Ovary (tissue), 9 donors: ENCODE results near the gene GUCD1. TPM values are rescaled to one million over a fixed set of nuclear protein-coding genes. Genes with fewer than 3 reads are reported as not detected.

Experiments
- DNase-seq, 5 donors: peaks; one replicate each; pipeline ENCODE4 v3.0.0-alpha.2; 2019 to 2020
- H3K27ac ChIP-seq, 2 donors: fragments of 200-600 bp; one replicate each; pipeline versions ENCODE4 v1.5.1 to v1.8.0; 2019 to 2022
- H3K27me3 ChIP-seq: fragments of 200-600 bp; one replicate; pipeline ENCODE4 v1.8.0; 2022
- H3K36me3 ChIP-seq: fragments of 200-600 bp; sonication (generic); one replicate; pipeline ENCODE4 v1.5.1; 2019
- H3K4me1 ChIP-seq: one replicate; pipeline ENCODE4 v1.8.1; 2013; ENCODE audit warnings: mild to moderate bottlenecking, moderate library complexity; ENCODE audit not compliant: insufficient read depth
- H3K4me3 ChIP-seq: fragments of 200-600 bp; sonication (generic); one replicate; pipeline ENCODE4 v1.5.1; 2017
- H3K9me3 ChIP-seq, 2 donors: fragments of 200-600 bp in 1 of 2; sonication (generic) in 1 of 2; one replicate each; pipeline versions ENCODE4 v1.5.1 to v1.8.1; 2013 to 2019; ENCODE audit warnings: mild to moderate bottlenecking in 1 of 2, moderate library complexity in 1 of 2
- CTCF ChIP-seq, 3 donors: fragments of 450-650 bp in 2 of 3; fragments of 200-600 bp in 1 of 3; IDR thresholded peaks; one replicate each; pipeline versions ENCODE4 v1.5.1 to v1.8.0; 2016 to 2022; ENCODE audit warnings: antibody characterized with exemption in 3 of 3, mild to moderate bottlenecking in 1 of 3
- EP300 ChIP-seq: sonication (generic); formaldehyde crosslinking; IDR thresholded peaks from one replicate; pipeline ENCODE4 v1.6.1; 2017; ENCODE audit warnings: antibody characterized with exemption
- POLR2A ChIP-seq: fragments of 450-650 bp; IDR thresholded peaks from one replicate; pipeline ENCODE4 v1.6.1; 2017; ENCODE audit warnings: antibody characterized with exemption, mild to moderate bottlenecking, moderate library complexity
- WGBS, 3 donors: extraction: QIAGEN DNeasy Blood & Tissue Kit in 1 of 3; methylation state at CpG; one replicate each; pipeline versions ENCODE4 v1.1.5 to v1.1.7; 2013 to 2017; 5-methylcytosine and 5-hydroxymethylcytosine counted together
- intact Hi-C, 4 donors: fragments of 100-400 bp; cut with DNase I; formaldehyde crosslinking; loops; one replicate each; pipeline versions ENCODE4 v1.11.0 to v1.15.1; 2022 to 2023
- polyA plus RNA-seq, 2 donors: library from polyadenylated mRNA; stranded (reverse); fragments of 200-250 nt in 1 of 2; fragments of 350-450 nt in 1 of 2; fragmentation: Illumina TruSeq in 1 of 2; extraction: RNeasy Lipid Tissue Mini Kit (QIAGEN cat#74804) in 1 of 2; gene quantifications; one replicate each; pipeline ENCODE4 v1.2.3, GENCODE V29; 2013 to 2014
- total RNA-seq, 7 donors: library from RNA; depleted of rRNA in 2 of 7; stranded (reverse); fragments of >200 nt in 2 of 7; fragmentation: NEBNext Ultra II Directional in 3 of 7; extraction: Animal tissue kit (Norgen Biotek cat#: 25700) in 3 of 7; gene quantifications; one replicate each; pipeline versions ENCODE4 v1.1.0 to v1.2.4, GENCODE V29; 2016 to 2023
- donor health status: DM: no; HTN: no; CAD: no; lungs with moderate emphysema.
- donor health status: DM: no; HTN: no; CAD: no.
- donor health status: Bipolar disorder and iron deficiency.
- donor health status: DM: yes; HTN: yes; CAD: no.
- donor health status: DM: no; HTN: no; CAD: no.
- donor health status: DM: yes; HTN: yes; CAD: no.

GUCD1 gene
- total and polyA plus RNA-seq, 9 donors = 30.3 to 85.4 (median 55.4) TPM

DNA sequence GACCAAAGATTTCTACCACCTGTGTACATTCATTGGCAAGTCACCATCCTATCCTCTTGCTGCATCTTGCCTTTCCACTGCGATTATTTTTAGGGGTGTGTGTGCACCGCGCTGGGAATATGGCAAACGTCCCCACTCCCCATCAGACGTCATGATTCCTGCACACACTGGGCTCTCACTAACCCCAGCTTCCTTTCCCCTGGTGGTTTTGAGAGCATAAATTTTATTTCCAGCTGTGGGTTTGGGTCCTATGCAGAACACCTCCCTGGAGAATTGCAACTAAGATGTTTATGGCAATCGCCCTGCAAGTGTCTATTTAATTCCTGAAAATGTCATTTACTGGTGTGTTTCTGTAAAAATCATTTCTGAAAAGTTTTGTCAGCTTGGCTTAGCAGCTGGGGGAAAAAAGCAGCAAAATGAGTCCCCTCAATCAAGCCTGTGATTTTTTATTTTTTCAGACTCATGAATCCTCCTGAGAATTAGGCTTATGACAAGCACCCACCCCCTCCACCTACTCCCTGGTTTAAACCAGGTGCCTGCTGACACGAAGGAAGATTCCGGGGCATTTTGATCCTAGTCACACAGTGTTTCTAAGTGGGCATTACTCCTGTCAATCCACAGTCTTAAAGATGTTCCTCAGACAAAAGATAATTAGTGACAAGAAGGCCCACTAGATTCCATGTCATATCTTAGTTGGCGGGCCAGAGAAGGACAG lies 36.0 kb downstream of the GUCD1 start:
- no peak for DNase-seq
- WGBS, 3 donors = 76 to 79% (median 79%) methylated on average over 9 of the region's 9 CpGs
- Histone ChIP-seq H3K4me1 (no peaks in the 10 kb centered on the region), H3K4me3 (no peak overlapping the region), H3K27me3 (no peaks in the 10 kb centered on the region), H3K9me3 (no peaks in the 10 kb centered on the region), H3K36me3 (no peaks in the 10 kb centered on the region), H3K27ac (no peak overlapping the region)
- intact Hi-C loops = loop anchor here in 1 of 4 donors (10.0 kb wide), 1 partner anchor 84 kb away; no protein-coding TSS in a partner anchor
- TF ChIP-seq CTCF (IDR thresholded peaks at IDR 0.05) = no peak

- no peak for TF ChIP-seq POLR2A
- no peak for TF ChIP-seq CTCF (IDR thresholded peaks at IDR 0.05)
- no peak for TF ChIP-seq EP300
- no peaks in the 10 kb centered on the region for H3K4me1 ChIP-seq
- intact Hi-C loops = loop anchor here in 1 of 4 donors (10.0 kb wide), 1 partner anchor 83 kb away; no protein-coding TSS in a partner anchor
- no peaks in the 10 kb centered on the region for H3K27me3 ChIP-seq
- no peak overlapping the region for H3K4me3 ChIP-seq
- 85 to 90% (median 90%) methylated on average over 3 of the region's 3 CpGs for WGBS, 3 donors
- H3K36me3 ChIP-seq = no peaks in the 10 kb centered on the region
- DNase-seq = no peak
- no peak overlapping the region for H3K27ac ChIP-seq
- H3K9me3 ChIP-seq = no peaks in the 10 kb centered on the region
These were observed 36.7 kb downstream of the GUCD1 start for GRCh38 chr22:24518228-24518627.

GRCh38 chr22:24517446-24517845 lies 37.5 kb downstream of the GUCD1 start:
- TF ChIP-seq POLR2A (no peak), CTCF (IDR thresholded peaks at IDR 0.05) (no peak), EP300 (no peak)
- no peaks in the 10 kb centered on the region for H3K4me1 ChIP-seq
- H3K9me3 ChIP-seq = no peaks in the 10 kb centered on the region
- H3K27me3 ChIP-seq = no peaks in the 10 kb centered on the region
- intact Hi-C loops = loop anchor here in 1 of 4 donors (10.0 kb wide), 1 partner anchor 83 kb away; no protein-coding TSS in a partner anchor
- no peak overlapping the region for H3K27ac ChIP-seq
- no peak for DNase-seq
- 84 to 100% (median 85%) methylated on average over 2 of the region's 2 CpGs for WGBS, 3 donors
- H3K36me3 ChIP-seq = no peaks in the 10 kb centered on the region
- no peak overlapping the region for H3K4me3 ChIP-seq

- intact Hi-C loops = loop anchor here in 1 of 4 donors (10.0 kb wide), 1 partner anchor 82 kb away; no protein-coding TSS in a partner anchor
- H3K27ac ChIP-seq = no peak overlapping the region
- H3K36me3 ChIP-seq = no peaks in the 10 kb centered on the region
- H3K9me3 ChIP-seq = no peaks in the 10 kb centered on the region
- H3K4me3 ChIP-seq = no peak overlapping the region
- 10 to 20% (median 13%) methylated on average over 3 of the region's 3 CpGs for WGBS, 3 donors
- H3K4me1 ChIP-seq = no peaks in the 10 kb centered on the region
- DNase-seq = no peak
- TF ChIP-seq POLR2A (no peak), EP300 (no peak), CTCF (IDR thresholded peaks at IDR 0.05) (no peak)
- no peaks in the 10 kb centered on the region for H3K27me3 ChIP-seq
These were observed 38.6 kb downstream of the GUCD1 start for GRCh38 chr22:24516301-24516737.
